Coronary artery (tissue), 2 donors: ENCODE results near the gene ERH.

Experiments
- DNase-seq: peaks from one replicate; pipeline ENCODE4 v3.0.0-alpha.2; 2017; ENCODE audit warnings: low spot score
- H3K27ac ChIP-seq, 2 donors: fragments of 200-600 bp; sonication (generic); one replicate each; pipeline ENCODE4 v1.5.1; 2016 to 2019
- H3K4me3 ChIP-seq: fragments of 200-600 bp; sonication (generic); 2 replicates; pipeline ENCODE4 v1.5.1; 2016; ENCODE audit warnings: mild to moderate bottlenecking, moderate library complexity
- CTCF ChIP-seq: fragments of 200-600 bp; sonication (generic); IDR thresholded peaks from one replicate; pipeline ENCODE4 v1.5.1; 2019; ENCODE audit warnings: antibody characterized with exemption

Gene ERH

GRCh38 chr14:69351911-69352310 lies 46.2 kb downstream of the ERH start:
- H3K4me3 ChIP-seq, result no peak overlapping the region
- DNase-seq, result no peak
- no peak overlapping the region for H3K27ac ChIP-seq
- TF ChIP-seq CTCF, result no peak

- no peak for DNase-seq
- H3K27ac ChIP-seq, result no peak overlapping the region
- no peak overlapping the region for H3K4me3 ChIP-seq
- TF ChIP-seq CTCF, result no peak
Observed at GRCh38 chr14:69351385-69351784, 46.7 kb downstream of the ERH start.

- TF ChIP-seq CTCF, result no peak
- no peak overlapping the region for H3K27ac ChIP-seq
- no peak for DNase-seq
- H3K4me3 ChIP-seq, result no peak overlapping the region
Observed at GRCh38 chr14:69350892-69351291, 47.2 kb downstream of the ERH start.

- H3K27ac ChIP-seq, result no peak overlapping the region
- no peak for TF ChIP-seq CTCF
- H3K4me3 ChIP-seq, result no peak overlapping the region
- DNase-seq, result no peak
Observed at GRCh38 chr14:69349091-69349777, 48.9 kb downstream of the ERH start.

- DNase-seq, result no peak
- H3K4me3 ChIP-seq, result no peak overlapping the region
- no peak for TF ChIP-seq CTCF
- H3K27ac ChIP-seq, result no peak overlapping the region
Observed at GRCh38 chr14:69346710-69347109, 51.4 kb downstream of the ERH start.

GRCh38 chr14:69345402-69345801 lies 52.7 kb downstream of the ERH start:
- Histone ChIP-seq H3K4me3 (no peak overlapping the region), H3K27ac (no peak overlapping the region)
- no peak for TF ChIP-seq CTCF
- DNase-seq, result no peak

GRCh38 chr14:69344171-69344570 lies 53.9 kb downstream of the ERH start:
- no peak for DNase-seq
- H3K27ac ChIP-seq, result no peak overlapping the region
- no peak for TF ChIP-seq CTCF
- no peak overlapping the region for H3K4me3 ChIP-seq
